Measurements from ENCODE around the gene ACE. TPM values are rescaled to one million over a fixed set of nuclear protein-coding genes. Genes with fewer than 3 reads are reported as not detected.

ACE gene
- total RNA-seq, 1 donor from 2014 or later: 0.42 TPM

DNA sequence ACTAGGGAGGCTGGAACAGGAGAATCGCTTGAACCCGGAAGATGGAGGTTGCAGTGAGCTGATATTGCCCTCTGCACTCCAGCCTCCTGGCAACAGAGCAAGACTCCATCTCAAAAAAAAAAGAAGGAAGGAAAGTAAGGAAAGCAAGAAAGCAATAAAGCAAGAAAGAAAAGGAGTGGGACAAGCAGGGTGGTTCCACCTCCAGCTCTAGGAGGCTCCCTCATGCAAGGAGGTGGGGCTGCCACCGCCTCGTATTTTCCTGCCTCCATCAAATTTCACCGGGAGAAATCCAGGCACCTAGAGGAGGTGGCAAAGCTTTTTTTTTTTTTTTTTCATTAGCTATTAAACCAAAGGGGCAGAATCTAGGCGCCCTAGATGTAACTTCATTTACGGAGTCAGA lies 31.8 kb upstream of the ACE start:
- H3K27me3 Mint-ChIP-seq (ENCODE audit: low read depth): peaks cover 13% of the 10 kb centered on the region
- H3K4me3 Mint-ChIP-seq: peak overlapping the region; percentile 78
- no peak overlapping the region for H3K27ac Mint-ChIP-seq (ENCODE audit: unreplicated experiment)
- H3K9me3 Mint-ChIP-seq: no peaks in the 10 kb centered on the region
- no peak for DNase-seq (ENCODE audit: low read depth, low spot score)
- H3K36me3 Mint-ChIP-seq (ENCODE audit: low read depth): no peaks in the 10 kb centered on the region
- H3K4me1 Mint-ChIP-seq: peaks cover 27% of the 10 kb centered on the region
- TF ChIP-seq, protein P1, sequence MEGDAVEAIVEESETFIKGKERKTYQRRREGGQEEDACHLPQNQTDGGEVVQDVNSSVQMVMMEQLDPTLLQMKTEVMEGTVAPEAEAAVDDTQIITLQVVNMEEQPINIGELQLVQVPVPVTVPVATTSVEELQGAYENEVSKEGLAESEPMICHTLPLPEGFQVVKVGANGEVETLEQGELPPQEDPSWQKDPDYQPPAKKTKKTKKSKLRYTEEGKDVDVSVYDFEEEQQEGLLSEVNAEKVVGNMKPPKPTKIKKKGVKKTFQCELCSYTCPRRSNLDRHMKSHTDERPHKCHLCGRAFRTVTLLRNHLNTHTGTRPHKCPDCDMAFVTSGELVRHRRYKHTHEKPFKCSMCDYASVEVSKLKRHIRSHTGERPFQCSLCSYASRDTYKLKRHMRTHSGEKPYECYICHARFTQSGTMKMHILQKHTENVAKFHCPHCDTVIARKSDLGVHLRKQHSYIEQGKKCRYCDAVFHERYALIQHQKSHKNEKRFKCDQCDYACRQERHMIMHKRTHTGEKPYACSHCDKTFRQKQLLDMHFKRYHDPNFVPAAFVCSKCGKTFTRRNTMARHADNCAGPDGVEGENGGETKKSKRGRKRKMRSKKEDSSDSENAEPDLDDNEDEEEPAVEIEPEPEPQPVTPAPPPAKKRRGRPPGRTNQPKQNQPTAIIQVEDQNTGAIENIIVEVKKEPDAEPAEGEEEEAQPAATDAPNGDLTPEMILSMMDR (conservative IDR thresholded peaks at IDR 0.05): no peak

DNA sequence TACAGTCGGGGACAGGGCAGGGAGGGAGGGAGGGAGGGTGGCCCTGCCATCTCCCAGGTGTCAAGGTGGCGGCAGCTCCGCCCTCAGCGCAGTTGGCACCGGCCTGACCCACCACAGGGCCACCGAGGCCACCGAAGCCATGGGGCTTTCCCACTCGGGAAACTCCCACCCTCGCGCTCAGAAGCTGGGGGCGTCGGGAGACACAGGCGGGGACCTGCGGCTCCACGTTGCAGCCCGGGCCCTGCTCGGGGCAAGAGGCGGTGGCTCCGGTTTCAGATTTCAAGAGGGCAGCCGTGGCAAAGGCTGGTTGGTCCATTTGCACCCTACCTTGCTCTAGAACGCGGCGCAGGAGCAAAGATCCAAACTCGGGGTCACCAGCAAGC lies 31.3 kb upstream of the ACE start:
- TF ChIP-seq, protein P1 (conservative IDR thresholded peaks at IDR 0.05): no peak
- Mint-ChIP-seq H3K36me3 (ENCODE audit: low read depth) (no peaks in the 10 kb centered on the region), H3K9me3 (no peaks in the 10 kb centered on the region), H3K4me3 (peak overlapping the region; percentile 78), H3K4me1 (peaks cover 26% of the 10 kb centered on the region), H3K27me3 (ENCODE audit: low read depth) (peaks cover 13% of the 10 kb centered on the region), H3K27ac (ENCODE audit: unreplicated experiment) (no peak overlapping the region)
- DNase-seq (ENCODE audit: low read depth, low spot score): no peak

DNA sequence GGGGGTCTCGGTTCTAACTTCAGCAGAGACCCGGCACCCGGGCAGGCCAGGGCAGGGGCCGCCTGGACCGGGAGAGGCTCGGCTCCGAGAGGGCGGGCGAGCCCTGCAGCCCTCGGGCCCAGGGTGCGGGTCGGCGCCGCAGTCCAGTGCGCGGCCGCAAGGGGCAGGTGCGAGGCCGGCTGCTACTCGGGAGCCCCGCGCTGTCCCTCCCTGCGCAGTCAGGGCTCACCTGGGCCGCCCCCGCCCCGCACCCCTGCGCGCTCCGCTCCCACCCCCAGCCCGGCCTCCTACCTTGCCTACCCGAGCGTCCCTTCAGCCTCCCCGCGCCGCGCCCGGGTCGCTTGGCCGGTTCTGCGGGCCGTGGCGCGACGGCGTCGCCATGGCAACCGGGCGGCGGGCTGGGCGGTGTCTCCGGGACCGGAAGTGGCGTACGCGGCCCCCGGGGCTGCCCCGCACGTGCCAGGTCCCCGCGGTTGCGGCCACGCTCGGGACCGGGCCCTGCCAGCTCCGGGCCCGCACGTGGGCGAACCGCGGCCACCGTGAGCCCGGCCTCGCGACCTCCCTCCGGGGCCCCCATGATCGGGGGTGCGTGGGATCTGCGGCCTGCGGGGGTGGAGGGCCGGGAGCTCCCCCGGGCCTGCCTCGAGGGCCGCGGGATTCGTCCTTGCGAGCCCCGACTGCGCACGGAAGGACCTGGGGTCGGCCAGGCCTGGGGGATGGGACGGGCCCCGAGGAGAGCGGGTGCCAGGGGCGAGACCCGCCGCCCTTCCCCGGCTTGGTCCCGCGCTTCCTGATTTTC lies 30.7 kb upstream of the ACE start, which contains the start of gene CYB561:
Gene CYB561, minus strand, starts transcription at position 353 of the 799 bp plus-strand sequence. CDS start 8,759 bp downstream, outside the sequence.
- Mint-ChIP-seq H3K36me3 (ENCODE audit: low read depth) (no peaks in the 10 kb centered on the region), H3K4me3 (peak within 1 kb of the TSS; percentile 78), H3K27me3 (ENCODE audit: low read depth) (peaks cover 13% of the 10 kb centered on the region), H3K9me3 (no peaks in the 10 kb centered on the region), H3K27ac (ENCODE audit: unreplicated experiment) (no peak within 1 kb of the TSS), H3K4me1 (peaks cover 20% of the 10 kb centered on the region)
- DNase-seq (ENCODE audit: low read depth, low spot score): peak; percentile 56
- TF ChIP-seq, protein P1 (conservative IDR thresholded peaks at IDR 0.05): peak; percentile 71

DNA sequence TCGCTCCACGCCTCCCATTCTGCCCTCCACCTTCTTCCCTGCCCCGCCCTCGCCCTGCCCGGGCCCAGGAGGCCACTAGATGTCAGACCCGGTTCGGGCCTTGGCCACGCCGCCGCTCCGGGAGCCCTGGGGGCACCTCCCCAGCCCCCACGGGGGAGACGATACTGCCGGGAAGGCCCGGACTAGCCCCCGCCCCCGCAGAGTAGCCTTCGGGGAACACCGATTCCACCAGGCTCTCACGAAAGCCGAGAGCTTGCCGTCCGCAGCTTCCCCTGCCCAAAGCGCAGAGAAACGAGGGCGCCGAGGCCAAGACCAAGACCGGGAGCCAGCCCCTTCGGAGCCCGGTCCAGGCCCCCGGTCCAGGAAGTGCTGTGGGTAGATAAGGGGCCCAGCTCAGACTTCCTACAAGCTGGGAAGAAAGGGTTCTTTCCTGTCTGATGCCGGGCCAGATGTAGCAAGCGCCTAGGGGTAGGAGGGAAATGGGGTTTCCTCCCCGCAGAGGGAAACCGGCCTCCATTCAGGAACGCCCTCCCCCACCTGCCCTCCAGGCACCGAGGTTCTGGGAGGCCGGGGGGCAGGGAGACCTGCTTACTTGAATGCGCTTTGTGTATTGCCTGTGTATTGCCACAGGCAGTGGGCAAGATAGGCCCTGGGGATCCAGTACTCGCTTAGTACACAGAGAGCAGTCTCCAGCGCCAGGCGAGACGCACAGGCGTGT lies 29.9 kb upstream of the ACE start:
- peaks cover 20% of the 10 kb centered on the region for H3K4me1 Mint-ChIP-seq
- no peak overlapping the region for H3K27ac Mint-ChIP-seq (ENCODE audit: unreplicated experiment)
- H3K36me3 Mint-ChIP-seq (ENCODE audit: low read depth): no peaks in the 10 kb centered on the region
- no peaks in the 10 kb centered on the region for H3K9me3 Mint-ChIP-seq
- peak overlapping the region; percentile 67 for H3K4me3 Mint-ChIP-seq
- TF ChIP-seq, protein P1 (conservative IDR thresholded peaks at IDR 0.05): no peak
- peaks cover 15% of the 10 kb centered on the region for H3K27me3 Mint-ChIP-seq (ENCODE audit: low read depth)
- no peak for DNase-seq (ENCODE audit: low read depth, low spot score)

DNA sequence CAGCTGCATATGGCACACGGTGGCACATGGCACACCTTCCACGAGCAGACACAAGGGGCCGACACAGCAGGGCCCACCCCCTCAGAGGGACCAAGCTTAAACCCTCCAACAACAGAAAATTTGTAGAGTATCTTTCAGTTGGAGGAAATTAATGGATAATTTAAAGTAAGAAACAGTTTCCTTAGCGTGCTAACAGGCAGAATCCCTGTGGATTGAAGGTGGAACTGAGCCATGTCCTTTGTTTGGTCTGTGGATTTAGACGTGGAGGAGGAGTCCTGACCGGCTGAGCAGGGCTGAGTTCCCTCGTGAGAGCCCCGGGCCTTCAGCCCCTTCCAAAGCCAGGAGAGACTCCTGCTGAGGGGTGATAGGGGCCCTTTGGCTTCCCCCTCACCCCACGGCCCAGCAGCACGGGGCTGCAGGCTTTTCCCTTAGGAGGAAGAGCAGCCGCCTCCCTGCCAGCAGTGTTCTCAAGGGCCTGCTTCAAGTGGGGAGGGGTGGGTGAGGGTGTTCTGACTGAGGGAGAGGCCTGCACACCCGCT lies 29.3 kb upstream of the ACE start:
- peaks cover 14% of the 10 kb centered on the region for H3K27me3 Mint-ChIP-seq (ENCODE audit: low read depth)
- H3K9me3 Mint-ChIP-seq: no peaks in the 10 kb centered on the region
- DNase-seq (ENCODE audit: low read depth, low spot score): no peak
- TF ChIP-seq, protein P1 (conservative IDR thresholded peaks at IDR 0.05): no peak
- peak overlapping the region; percentile 38 for H3K4me3 Mint-ChIP-seq
- no peaks in the 10 kb centered on the region for H3K36me3 Mint-ChIP-seq (ENCODE audit: low read depth)
- H3K27ac Mint-ChIP-seq (ENCODE audit: unreplicated experiment): no peak overlapping the region
- peaks cover 18% of the 10 kb centered on the region for H3K4me1 Mint-ChIP-seq
